ENCODE results near the gene ADAT2.
"Not testable (repeated sequence)": the region's sequence is repeated elsewhere in the genome, so short reads cannot be mapped to it uniquely, and the experiment has no call there.

Gene ADAT2

GRCh38 chr6:143451531-143451930 is 1.0 kb upstream of the ADAT2 start:
- Mint-ChIP-seq H3K27ac (peak overlapping the region; percentile 98), H3K4me3 (peak overlapping the region; percentile 97), H3K9me3 (no peaks in the 10 kb centered on the region), H3K4me1 (peaks cover 18% of the 10 kb centered on the region), H3K36me3 (peaks cover 24% of the 10 kb centered on the region)
- DNase-seq (ENCODE audit: low spot score in 2 of 2) (no peak), ATAC-seq (no peak)

- no peaks in the 10 kb centered on the region for H3K9me3 Mint-ChIP-seq
Measured at GRCh38 chr6:143449714-143450452, 612 bp downstream of the ADAT2 start.

GRCh38 chr6:143449082-143449713 is 1.3 kb downstream of the ADAT2 start:
- ATAC-seq (no peak), DNase-seq (ENCODE audit: low spot score in 2 of 2) (no peak)
- Mint-ChIP-seq H3K36me3 (peaks cover 21% of the 10 kb centered on the region), H3K4me1 (peaks cover 8% of the 10 kb centered on the region), H3K27ac (peak overlapping the region; percentile 98), H3K9me3 (no peaks in the 10 kb centered on the region), H3K4me3 (peak overlapping the region; percentile 97)

More at GRCh38 chr6:143449714-143450452, 612 bp downstream of the ADAT2 start:
- Mint-ChIP-seq H3K4me1 (peaks cover 15% of the 10 kb centered on the region), H3K36me3 (peaks cover 20% of the 10 kb centered on the region), H3K27ac (peak overlapping the region; percentile 98), H3K4me3 (peak overlapping the region; percentile 97)
- ATAC-seq: no peak
- peak; percentile 35 to 88 for DNase-seq (ENCODE audit: low spot score in 2 of 2)

- not testable (repeated sequence) for DNase-seq (ENCODE audit: low spot score in 2 of 2); ATAC-seq; H3K27ac Mint-ChIP-seq; H3K9me3 Mint-ChIP-seq; H3K4me1 Mint-ChIP-seq; H3K4me3 Mint-ChIP-seq
- peaks cover 30% of the 10 kb centered on the region for H3K36me3 Mint-ChIP-seq
Measured at GRCh38 chr6:143447865-143448264, 2.6 kb downstream of the ADAT2 start.

- Mint-ChIP-seq H3K4me1 (peaks cover 29% of the 10 kb centered on the region), H3K27ac (no peak overlapping the region), H3K4me3 (no peak overlapping the region), H3K9me3 (peaks cover 3% of the 10 kb centered on the region), H3K36me3 (peaks cover 38% of the 10 kb centered on the region)
- DNase-seq (ENCODE audit: low spot score in 2 of 2) (no peak), ATAC-seq (no peak)
Measured at GRCh38 chr6:143443096-143443495, 7.4 kb downstream of the ADAT2 start.

- H3K9me3 Mint-ChIP-seq: peaks cover 3% of the 10 kb centered on the region
- peak; percentile 100 for ATAC-seq
- H3K27ac Mint-ChIP-seq: peak overlapping the region; percentile 63
- peaks cover 50% of the 10 kb centered on the region for H3K36me3 Mint-ChIP-seq
- no peak for DNase-seq (ENCODE audit: low spot score in 2 of 2)
- peaks cover 29% of the 10 kb centered on the region for H3K4me1 Mint-ChIP-seq
- H3K4me3 Mint-ChIP-seq: peak overlapping the region; percentile 28
Measured at GRCh38 chr6:143441680-143442545, 8.6 kb downstream of the ADAT2 start.

GRCh38 chr6:143441010-143441409 is 9.5 kb downstream of the ADAT2 start:
- H3K27ac Mint-ChIP-seq: peak overlapping the region; percentile 63
- ATAC-seq (no peak), DNase-seq (ENCODE audit: low spot score in 2 of 2) (no peak)
- H3K9me3 Mint-ChIP-seq: peaks cover 3% of the 10 kb centered on the region
- peak overlapping the region; percentile 28 for H3K4me3 Mint-ChIP-seq
- H3K36me3 Mint-ChIP-seq: peaks cover 59% of the 10 kb centered on the region
- peaks cover 29% of the 10 kb centered on the region for H3K4me1 Mint-ChIP-seq

GRCh38 chr6:143432588-143432987 is 17.9 kb downstream of the ADAT2 start:
- no peak overlapping the region for H3K4me3 Mint-ChIP-seq
- H3K36me3 Mint-ChIP-seq: peaks cover 62% of the 10 kb centered on the region
- ATAC-seq (no peak), DNase-seq (ENCODE audit: low spot score in 2 of 2) (no peak)
- H3K4me1 Mint-ChIP-seq: no peaks in the 10 kb centered on the region
- H3K9me3 Mint-ChIP-seq: no peaks in the 10 kb centered on the region
- H3K27ac Mint-ChIP-seq: no peak overlapping the region

GRCh38 chr6:143431226-143431625 is 19.3 kb downstream of the ADAT2 start:
- H3K4me1 Mint-ChIP-seq: peaks cover 5% of the 10 kb centered on the region
- ATAC-seq (no peak), DNase-seq (ENCODE audit: low spot score in 2 of 2) (no peak)
- no peaks in the 10 kb centered on the region for H3K9me3 Mint-ChIP-seq
- no peak overlapping the region for H3K27ac Mint-ChIP-seq
- H3K4me3 Mint-ChIP-seq: no peak overlapping the region
- H3K36me3 Mint-ChIP-seq: peaks cover 56% of the 10 kb centered on the region

GRCh38 chr6:143429970-143430369 is 20.5 kb downstream of the ADAT2 start:
- H3K4me1 Mint-ChIP-seq: peaks cover 5% of the 10 kb centered on the region
- no peak overlapping the region for H3K4me3 Mint-ChIP-seq
- H3K9me3 Mint-ChIP-seq: no peaks in the 10 kb centered on the region
- peaks cover 48% of the 10 kb centered on the region for H3K36me3 Mint-ChIP-seq
- H3K27ac Mint-ChIP-seq: no peak overlapping the region
- no peak for ATAC-seq
- DNase-seq (ENCODE audit: low spot score in 2 of 2): no peak

GRCh38 chr6:143427109-143427817 is 23.2 kb downstream of the ADAT2 start:
- H3K36me3 Mint-ChIP-seq: peaks cover 39% of the 10 kb centered on the region
- no peaks in the 10 kb centered on the region for H3K9me3 Mint-ChIP-seq
- peaks cover 5% of the 10 kb centered on the region for H3K4me1 Mint-ChIP-seq
- peak; percentile 96 for ATAC-seq
- H3K27ac Mint-ChIP-seq: no peak overlapping the region
- DNase-seq (ENCODE audit: low spot score in 2 of 2): peak; percentile 60 to 78
- no peak overlapping the region for H3K4me3 Mint-ChIP-seq

- Mint-ChIP-seq H3K9me3 (no peaks in the 10 kb centered on the region), H3K4me1 (peaks cover 5% of the 10 kb centered on the region), H3K27ac (no peak overlapping the region), H3K4me3 (no peak overlapping the region), H3K36me3 (peaks cover 28% of the 10 kb centered on the region)
- no peak for ATAC-seq
- no peak for DNase-seq (ENCODE audit: low spot score in 2 of 2)
Measured at GRCh38 chr6:143426026-143426425, 24.5 kb downstream of the ADAT2 start.

GRCh38 chr6:143419526-143419925 is 31.0 kb downstream of the ADAT2 start:
- Mint-ChIP-seq H3K27ac (no peak overlapping the region), H3K9me3 (no peaks in the 10 kb centered on the region), H3K4me3 (no peak overlapping the region), H3K36me3 (no peaks in the 10 kb centered on the region), H3K4me1 (no peaks in the 10 kb centered on the region)
- DNase-seq (ENCODE audit: low spot score in 2 of 2) (no peak), ATAC-seq (no peak)

GRCh38 chr6:143414769-143415168 is 35.7 kb downstream of the ADAT2 start:
- no peak overlapping the region for H3K4me3 Mint-ChIP-seq
- H3K4me1 Mint-ChIP-seq: no peaks in the 10 kb centered on the region
- no peaks in the 10 kb centered on the region for H3K36me3 Mint-ChIP-seq
- DNase-seq (ENCODE audit: low spot score in 2 of 2): no peak
- H3K27ac Mint-ChIP-seq: no peak overlapping the region
- H3K9me3 Mint-ChIP-seq: no peaks in the 10 kb centered on the region
- no peak for ATAC-seq

GRCh38 chr6:143410859-143411270 is 39.6 kb downstream of the ADAT2 start:
- no peak for ATAC-seq
- no peak overlapping the region for H3K27ac Mint-ChIP-seq
- H3K4me1 Mint-ChIP-seq: no peaks in the 10 kb centered on the region
- H3K36me3 Mint-ChIP-seq: no peaks in the 10 kb centered on the region
- DNase-seq (ENCODE audit: low spot score in 2 of 2): no peak
- peaks cover 6% of the 10 kb centered on the region for H3K9me3 Mint-ChIP-seq
- no peak overlapping the region for H3K4me3 Mint-ChIP-seq

Measured in stimulated activated effector memory CD8-positive, alpha-beta T cell treated with anti-CD3 and anti-CD28 coated beads, Interleukin-12 subunit alpha, Interleukin-12 subunit beta, amount 100 ng/mL, for 72 hours (primary cell).